Keratinocyte (primary cell): ENCODE measurements around the gene OS9.

Source experiments
- EZH2 ChIP-seq: IDR thresholded peaks from one replicate; pipeline ENCODE4 v1.6.1; 2012; ENCODE audit warnings: inconsistent platforms, mild to moderate bottlenecking, low read length, moderate library complexity
- TF ChIP-seq, protein P1 (sequence below), 3 experiments: IDR thresholded peaks in 1 of 3; conservative IDR thresholded peaks in 1 of 3; optimal IDR thresholded peaks in 1 of 3; 2 replicates in 2 of 3; 3 replicates in 1 of 3; pipeline versions ENCODE3 to v1.5.1; 2011; ENCODE audit warnings: low read length in 3 of 3, mild to moderate bottlenecking in 3 of 3, moderate library complexity in 2 of 3, control low read depth in 1 of 3, inconsistent platforms in 1 of 3; ENCODE audit not compliant: insufficient read depth in 2 of 3; ENCODE audit errors: extremely low read depth in 1 of 3

DNA sequence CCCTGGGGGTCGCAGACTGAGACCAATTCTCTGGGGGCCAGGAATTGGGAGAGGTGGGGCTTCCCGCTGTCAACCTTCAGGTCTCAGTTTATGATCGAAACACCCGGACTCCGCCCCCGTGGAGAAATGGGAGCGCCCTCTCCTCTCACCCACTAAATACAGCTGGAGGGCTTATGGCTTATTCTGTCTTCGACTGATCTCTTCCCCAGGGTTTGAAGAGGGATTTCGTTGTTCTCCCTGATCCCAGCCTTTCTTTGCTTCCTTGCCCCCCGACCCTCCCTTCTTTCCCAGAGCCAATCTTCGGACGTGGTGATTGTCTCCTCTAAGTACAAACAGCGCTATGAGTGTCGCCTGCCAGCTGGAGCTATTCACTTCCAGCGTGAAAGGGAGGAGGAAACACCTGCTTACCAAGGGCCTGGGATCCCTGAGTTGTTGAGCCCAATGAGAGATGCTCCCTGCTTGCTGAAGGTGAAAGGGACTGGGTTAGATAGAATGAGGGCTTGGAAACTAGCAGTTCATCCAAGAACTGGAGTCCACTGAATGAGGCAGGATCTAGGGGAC lies 607 bp downstream of the OS9 start:
- TF ChIP-seq, protein P1, sequence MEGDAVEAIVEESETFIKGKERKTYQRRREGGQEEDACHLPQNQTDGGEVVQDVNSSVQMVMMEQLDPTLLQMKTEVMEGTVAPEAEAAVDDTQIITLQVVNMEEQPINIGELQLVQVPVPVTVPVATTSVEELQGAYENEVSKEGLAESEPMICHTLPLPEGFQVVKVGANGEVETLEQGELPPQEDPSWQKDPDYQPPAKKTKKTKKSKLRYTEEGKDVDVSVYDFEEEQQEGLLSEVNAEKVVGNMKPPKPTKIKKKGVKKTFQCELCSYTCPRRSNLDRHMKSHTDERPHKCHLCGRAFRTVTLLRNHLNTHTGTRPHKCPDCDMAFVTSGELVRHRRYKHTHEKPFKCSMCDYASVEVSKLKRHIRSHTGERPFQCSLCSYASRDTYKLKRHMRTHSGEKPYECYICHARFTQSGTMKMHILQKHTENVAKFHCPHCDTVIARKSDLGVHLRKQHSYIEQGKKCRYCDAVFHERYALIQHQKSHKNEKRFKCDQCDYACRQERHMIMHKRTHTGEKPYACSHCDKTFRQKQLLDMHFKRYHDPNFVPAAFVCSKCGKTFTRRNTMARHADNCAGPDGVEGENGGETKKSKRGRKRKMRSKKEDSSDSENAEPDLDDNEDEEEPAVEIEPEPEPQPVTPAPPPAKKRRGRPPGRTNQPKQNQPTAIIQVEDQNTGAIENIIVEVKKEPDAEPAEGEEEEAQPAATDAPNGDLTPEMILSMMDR (optimal IDR thresholded peaks at IDR 0.05 in 1 of 3, IDR thresholded peaks at IDR 0.05 in 1 of 3, conservative IDR thresholded peaks at IDR 0.05 in 1 of 3; ENCODE audit: extremely low read depth in 1 of 3, insufficient read depth in 2 of 3, low read length in 3 of 3): no peak
- TF ChIP-seq EZH2: no peak
